Mucosa of gallbladder (tissue), 1 donor: ENCODE data around the gene SAMSN1. TPM values are rescaled to one million over a fixed set of nuclear protein-coding genes. Genes with fewer than 3 reads are reported as not detected.

ENCODE experiments used
- total RNA-seq: library from RNA; stranded (reverse); gene quantifications from one replicate; pipeline ENCODE4 v1.2.1, GENCODE V29; 2021
- donor health status: DM: no; HTN: no; CAD: no.

SAMSN1 gene
- total RNA-seq, 1 donor from 2014 or later, result 8.8 TPM

Other genes starting within 250 kb of the SAMSN1 start
- 12.0 TPM for gene HSPA13, start 163.2 kb downstream of the SAMSN1 start, total RNA-seq